ENCODE measurements around the gene WDR59.

The WDR59 gene

DNA sequence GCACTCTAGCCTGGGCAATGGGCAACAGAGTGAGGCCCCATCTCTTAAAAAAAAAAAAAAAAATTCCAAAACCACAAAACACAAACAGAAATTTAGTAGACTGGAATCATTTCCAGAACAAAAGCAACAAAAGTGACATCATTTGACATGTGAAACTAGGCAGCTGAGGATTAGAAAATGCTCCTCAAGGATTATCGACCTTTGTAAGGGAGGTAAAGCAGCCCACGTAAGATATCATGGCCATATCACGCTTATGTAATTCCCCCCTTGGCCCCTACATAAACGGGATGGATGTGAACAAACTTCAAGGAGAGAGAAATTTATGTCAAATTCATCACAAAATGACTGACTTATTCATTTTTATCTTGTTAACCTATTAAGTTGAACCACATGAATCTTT is 83.3 kb downstream of the WDR59 start:
- DNase-seq = no peak

DNA sequence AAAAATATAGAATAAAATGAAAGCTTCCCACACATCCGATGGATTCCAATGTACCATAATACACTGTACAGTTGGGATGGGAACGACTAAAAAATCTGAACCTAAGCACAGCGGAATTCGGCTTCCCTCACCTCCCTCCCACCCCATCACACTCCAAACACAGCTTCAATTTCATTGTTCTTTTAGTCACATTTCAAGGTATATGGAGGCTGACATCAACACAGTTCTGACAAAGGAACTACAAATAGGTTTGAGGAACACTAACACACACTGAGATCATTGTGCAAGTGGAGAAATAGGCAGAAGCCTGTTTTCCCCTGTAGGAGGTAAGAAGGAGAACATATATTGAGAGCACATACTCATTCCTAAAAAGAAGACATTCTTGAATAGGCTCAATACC is 85.1 kb downstream of the WDR59 start:
- DNase-seq = no peak

GRCh38 chr16:74898659-74899058 is 86.3 kb downstream of the WDR59 start:
- DNase-seq = no peak

- DNase-seq = no peak
These were observed 88.2 kb downstream of the WDR59 start for GRCh38 chr16:74896389-74897370.

DNA sequence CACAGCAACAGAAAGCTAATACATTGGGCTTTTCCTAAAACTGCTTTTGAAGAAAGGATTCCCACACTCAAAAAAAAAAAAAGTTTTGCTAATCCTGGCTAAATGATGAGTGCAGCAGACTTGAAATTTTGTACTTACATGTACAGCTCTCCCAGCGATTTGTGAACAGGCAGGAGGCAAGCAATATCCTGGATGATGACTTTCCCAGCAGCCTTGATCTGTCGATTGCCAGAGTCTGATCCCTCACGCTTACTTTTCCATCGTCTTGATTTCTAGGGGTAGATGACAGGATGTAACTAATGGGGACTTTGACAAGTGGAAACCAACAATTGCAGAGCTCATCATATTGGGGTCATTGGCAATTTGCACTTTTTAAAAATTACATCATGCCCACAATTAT is 91.4 kb downstream of the WDR59 start:
- no peak for DNase-seq

DNA sequence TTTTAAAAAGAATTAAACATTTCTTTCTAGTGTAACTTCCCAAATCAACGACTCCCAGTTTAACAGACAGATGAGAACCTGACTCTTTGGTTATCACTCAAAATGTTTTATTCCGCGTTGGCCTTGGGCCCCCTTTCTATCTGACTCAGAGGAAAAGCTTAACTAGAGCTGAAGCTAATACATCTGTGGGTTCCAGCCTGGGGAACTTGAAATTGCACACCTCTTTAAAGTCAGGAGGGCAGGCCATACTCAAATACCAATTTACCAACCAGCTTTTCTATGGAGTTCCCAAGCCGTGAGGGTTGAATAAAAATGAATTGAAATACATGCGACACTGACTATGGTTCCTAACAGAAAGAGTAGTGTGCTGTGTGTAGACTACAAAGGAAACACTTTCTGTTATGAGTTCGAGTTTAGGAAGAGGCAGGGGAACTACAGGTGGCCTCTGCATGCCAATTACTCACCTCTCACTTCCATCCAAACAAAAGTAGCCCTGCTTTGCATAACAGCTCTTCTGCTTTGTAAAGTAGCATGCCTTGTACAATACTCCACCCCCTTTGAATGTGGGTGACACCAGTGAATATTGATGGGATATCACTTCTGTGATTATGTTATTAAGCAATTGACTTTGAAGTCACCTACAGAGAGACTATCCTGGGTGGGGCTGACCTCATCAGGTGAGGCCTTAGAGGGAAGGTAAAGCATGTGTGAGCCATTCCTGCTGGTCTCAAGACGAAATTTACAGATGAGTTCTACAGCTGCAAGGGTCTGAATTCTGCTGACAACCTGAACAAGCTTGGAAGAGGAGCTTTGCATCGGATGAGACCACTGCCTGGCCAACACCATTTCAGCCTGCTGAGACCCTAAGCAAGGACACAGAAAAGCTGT is 92.1 kb downstream of the WDR59 start:
- no peak for DNase-seq

DNA sequence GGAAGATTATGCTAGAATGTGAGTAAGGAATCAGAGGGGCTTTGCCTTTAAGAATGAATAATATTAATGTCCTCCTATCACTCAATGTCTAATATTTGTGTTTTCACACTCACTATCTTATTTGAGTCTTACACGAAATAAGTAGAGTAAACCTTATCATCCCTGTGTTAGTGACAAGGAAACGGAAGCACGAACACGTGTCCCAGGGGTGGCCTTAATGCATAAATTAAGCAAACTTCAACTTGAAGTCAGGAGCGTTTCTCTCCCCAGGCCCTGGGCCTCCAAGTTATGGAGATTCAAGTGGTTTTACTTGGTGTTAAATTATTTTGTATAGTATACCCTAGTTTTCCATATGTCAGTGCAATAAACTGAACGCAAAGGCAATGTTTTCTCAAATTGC is 96.0 kb downstream of the WDR59 start:
- DNase-seq = no peak

GRCh38 chr16:74888232-74888862 is 96.6 kb downstream of the WDR59 start:
- DNase-seq = no peak

DNA sequence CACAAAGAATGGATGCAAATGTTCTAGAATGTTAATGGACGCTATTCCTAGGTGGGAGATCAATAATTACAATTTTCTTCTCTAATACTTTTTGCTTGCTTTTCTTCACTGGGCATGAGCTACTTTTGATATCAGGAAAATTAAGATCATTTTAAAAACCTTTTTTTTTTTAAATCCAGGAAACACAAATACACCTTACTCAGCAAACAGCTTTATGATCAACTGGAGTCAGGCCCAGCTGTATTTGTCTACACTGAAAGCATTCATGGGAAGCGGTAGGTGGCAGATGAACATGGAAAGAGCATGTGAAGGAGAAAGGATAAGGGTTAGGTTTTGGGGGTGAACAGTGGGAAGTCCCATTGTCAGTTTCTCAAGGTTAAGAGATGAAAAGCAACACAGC is 97.8 kb downstream of the WDR59 start:
- no peak for DNase-seq

DNA sequence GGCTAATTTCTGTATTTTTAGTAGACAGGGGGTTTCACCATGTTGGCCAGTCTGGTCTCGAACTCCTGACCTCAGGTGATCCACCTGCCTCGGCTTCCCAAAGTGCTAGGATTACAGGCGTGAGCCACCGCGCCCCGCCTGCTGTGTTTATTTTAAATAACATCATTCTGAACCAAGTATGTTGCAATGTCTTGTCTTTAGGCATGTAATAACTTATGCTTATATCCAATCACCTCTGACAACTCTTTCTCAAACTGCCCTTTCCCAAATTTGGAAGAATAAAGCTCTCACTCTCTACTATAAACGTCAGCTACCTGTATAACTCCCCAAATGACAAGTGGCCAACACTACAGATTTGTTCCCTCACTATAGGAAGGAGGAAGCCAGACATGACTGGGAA is 107.2 kb downstream of the WDR59 start:
- no peak for DNase-seq

DNA sequence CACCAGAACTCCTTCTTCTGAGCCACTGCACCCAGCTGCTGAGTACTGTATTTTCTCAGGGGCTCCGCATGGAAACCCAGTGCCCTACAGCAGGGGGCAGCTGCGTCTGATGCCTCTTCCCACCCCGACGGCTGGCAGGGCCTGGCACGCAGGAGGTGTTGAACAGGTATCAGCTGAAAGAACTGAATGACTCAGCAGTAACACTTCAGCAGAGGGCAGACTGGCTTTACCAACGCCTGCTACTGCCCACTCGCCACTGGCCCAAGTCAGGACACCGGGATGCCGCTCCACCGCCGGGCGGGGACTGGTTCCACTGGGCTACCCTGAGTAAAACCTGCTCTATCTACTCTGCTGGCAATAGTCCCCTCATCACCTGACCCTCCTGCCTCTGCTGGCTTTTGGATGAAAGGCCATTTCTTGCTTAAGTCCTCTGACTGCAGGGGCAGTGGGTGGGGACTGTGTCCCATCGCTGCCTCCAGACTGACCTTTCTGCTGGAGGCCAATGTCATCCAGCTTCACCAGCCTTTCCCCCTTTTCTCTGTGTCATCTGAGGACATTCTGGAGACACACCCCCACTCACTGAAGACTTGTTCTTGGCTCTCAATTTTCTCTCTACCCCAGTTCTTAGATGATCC is 109.9 kb downstream of the WDR59 start:
- no peak for DNase-seq

- DNase-seq = no peak
These were observed 110.8 kb downstream of the WDR59 start for GRCh38 chr16:74874123-74874522.

DNA sequence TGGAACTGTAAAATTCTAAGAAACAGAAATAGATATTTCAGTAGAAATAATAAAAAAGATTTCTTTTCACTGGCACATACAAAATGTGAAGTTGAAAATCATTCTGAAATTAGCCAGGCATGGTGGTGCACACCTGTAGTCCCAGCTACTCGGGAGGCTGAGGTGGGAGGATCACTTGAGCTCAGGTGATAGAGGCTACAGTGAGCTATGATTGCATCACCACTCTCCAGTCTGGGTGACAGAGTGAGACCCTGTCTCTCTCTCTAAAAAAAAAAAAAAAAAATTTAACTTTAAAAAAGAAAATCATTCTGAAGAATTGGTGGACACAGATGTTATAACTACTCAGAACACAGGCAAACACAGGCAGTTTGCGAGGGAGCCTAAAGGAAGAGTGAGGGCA is 112.6 kb downstream of the WDR59 start:
- no peak for DNase-seq

- DNase-seq = no peak
These were observed 113.3 kb downstream of the WDR59 start for GRCh38 chr16:74871608-74872007.

GRCh38 chr16:74868501-74868900 is 116.4 kb downstream of the WDR59 start:
- DNase-seq = no peak

- no peak for DNase-seq
These were observed 116.9 kb downstream of the WDR59 start for GRCh38 chr16:74868035-74868434.

DNA sequence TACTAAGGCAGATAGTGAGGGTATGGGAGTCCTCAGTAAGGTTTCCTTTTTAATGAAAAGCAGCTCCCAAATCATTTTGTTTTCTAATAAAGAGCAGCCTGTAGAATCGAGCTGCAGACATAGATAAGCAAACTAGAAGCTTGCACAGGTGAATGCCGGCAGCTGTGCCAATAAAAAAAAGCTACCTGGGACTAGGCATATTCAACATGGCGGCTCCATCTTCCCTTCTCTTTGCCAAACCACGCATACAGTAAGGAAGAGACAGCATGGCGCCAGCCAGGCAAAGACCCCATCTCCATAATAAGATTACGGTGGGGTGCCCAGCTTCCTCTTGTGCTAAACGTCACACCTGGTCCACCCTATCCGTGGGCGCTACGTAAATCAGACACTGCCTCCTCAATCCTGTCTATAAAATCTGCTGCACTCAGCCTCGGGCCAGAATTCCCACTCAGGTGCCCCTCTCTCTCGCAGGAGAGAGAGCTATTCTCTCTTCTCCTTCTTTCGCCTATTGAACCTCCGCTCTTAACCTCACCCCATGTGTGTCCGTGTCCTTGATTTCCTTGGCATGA is 117.6 kb downstream of the WDR59 start:
- DNase-seq = no peak

- no peak for DNase-seq
These were observed 118.9 kb downstream of the WDR59 start for GRCh38 chr16:74865922-74866598.

DNA sequence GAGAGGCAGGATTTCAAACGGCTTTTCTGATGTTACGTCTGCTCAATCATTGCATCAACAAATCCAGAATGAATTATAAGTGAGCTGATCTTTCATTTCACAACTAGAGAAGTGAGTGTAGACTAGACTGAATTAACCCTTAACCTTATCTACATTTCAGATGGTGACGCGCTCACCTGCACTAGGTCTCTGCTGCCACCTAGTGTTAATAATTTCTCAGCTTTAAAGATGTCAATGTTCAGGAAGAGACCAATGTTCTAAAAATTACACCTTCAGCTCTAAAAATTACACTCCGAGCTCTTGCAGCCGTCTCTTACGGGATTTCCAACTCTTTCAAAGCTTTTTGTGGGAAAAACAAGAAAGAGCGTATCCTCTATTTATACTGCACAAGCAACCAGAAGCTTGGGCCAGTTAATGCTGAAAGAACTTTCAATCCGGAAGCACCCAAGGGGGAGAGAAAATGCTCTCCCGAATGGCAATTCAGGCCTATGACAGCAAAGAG is 122.1 kb downstream of the WDR59 start:
- no peak for DNase-seq

DNA sequence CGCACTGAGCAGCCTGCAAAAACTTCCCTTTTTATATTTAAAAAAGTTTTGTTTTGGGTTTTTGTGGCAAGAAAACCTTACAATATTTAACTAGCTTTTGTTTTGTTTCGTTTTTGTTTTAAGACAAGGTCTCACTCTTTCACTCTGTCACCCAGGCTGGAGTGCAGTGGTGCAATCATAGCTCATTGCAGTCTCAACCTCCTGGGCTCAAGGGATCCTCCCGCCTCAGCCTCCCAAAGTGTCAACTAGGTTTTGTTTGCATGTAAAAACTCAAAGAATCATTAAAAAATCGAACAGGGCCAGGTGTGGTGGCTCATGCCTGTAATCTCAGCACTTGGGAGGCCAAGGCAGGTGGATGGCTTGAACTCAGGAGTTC is 132.4 kb downstream of the WDR59 start:
- no peak for DNase-seq

GRCh38 chr16:74850027-74850426 is 134.9 kb downstream of the WDR59 start:
- no peak for DNase-seq

- DNase-seq = no peak
These were observed 137.7 kb downstream of the WDR59 start for GRCh38 chr16:74847202-74847601.
